Right renal pelvis (tissue), 4 donors: ENCODE measurements around the gene SLC36A1. TPM values are rescaled to one million over a fixed set of nuclear protein-coding genes. Genes with fewer than 3 reads are reported as not detected.

Source experiments
- DNase-seq, 4 donors: peaks; one replicate each; pipeline ENCODE4 v3.0.0-alpha.2; 2013; ENCODE audit warnings: low read depth in 4 of 4, low spot score in 3 of 4, missing footprints in 1 of 4
- polyA plus RNA-seq, 4 donors: library from polyadenylated mRNA; unstranded; fragments of 120-200 nt; gene quantifications; one replicate each; pipeline ENCODE4 v1.2.1, GENCODE V29; 2013; ENCODE audit not compliant: insufficient read length in 4 of 4

SLC36A1 gene
- polyA plus RNA-seq, 4 donors: 6.8 to 8.9 (median 7.8) TPM

GRCh38 chr5:151450605-151451004 lies 3.2 kb downstream of the SLC36A1 start:
- DNase-seq: no peak

- no peak for DNase-seq
Observed at GRCh38 chr5:151451626-151452520, 4.5 kb downstream of the SLC36A1 start.

DNA sequence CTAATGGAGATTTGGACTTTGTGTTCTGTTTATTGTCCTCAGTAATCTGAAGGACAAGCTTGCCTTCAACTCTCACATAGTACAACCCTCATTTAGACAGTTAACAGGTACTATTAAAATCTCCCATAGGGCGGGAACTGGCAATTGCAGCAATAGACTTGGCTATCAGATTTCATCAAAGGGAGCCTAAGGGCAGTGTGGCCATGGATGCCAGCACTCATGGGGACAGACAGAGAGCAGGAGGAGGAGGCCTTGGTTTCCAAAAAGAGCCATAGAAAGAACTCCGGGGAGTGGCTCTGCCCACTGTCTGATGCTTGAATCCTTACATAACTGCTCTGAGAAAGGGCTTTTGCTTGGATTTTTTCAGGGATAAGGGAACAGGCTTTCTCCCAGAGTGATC lies 6.8 kb downstream of the SLC36A1 start:
- no peak for DNase-seq

DNA sequence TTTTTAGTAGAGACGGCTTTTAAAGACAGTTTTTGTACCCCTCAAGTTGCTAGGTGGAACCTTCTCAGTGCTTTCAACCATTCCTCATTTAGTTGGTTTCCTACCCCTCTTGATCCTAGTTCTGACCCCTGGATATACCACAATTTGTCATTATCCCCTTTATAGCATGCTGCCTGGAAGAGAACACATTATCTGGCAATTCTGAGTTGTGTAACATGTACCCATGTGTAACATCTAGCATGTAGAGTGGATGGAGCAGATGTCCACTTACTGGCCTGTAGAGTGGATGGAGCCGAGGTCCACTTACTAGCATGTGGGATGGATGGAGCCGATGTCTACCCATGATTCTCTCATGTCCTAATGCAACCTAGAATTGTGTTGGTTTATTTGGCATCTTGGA lies 7.5 kb downstream of the SLC36A1 start:
- DNase-seq: no peak

GRCh38 chr5:151456321-151456940 lies 9.0 kb downstream of the SLC36A1 start:
- no peak for DNase-seq

- DNase-seq: no peak
Observed at GRCh38 chr5:151458314-151458713, 10.9 kb downstream of the SLC36A1 start.

DNA sequence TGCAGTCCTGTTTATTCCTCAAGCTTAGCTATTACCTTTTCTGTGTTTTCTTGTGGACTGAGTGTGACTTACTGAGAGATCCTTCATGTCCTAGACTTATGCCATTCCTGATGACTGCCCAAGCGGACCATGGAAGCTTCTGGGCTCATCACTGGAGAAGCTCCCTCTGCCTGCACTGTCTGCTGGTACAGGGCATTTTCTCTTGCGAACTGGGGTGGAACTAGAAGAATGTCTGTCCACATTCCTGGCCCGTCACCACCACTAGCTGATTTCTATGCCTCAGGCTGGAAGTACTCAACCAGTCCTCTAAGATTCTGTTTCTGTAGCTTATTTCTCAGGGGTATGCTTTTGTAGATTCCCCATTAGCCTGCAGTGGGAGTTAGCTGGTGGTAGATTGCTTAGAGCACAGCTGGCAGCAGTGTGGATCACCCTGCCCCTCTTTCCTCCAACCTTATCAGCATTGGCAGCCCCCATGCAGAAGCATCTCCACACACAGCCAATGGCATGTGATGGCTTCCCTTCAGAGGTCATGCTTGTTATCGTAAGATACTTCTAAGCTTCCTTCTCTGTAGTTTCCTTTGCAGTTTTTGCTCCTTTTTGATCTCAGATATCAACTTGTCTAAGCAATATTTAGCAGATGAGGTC lies 12.4 kb downstream of the SLC36A1 start:
- no peak for DNase-seq

- DNase-seq: no peak
Observed at GRCh38 chr5:151461312-151461711, 13.9 kb downstream of the SLC36A1 start.

DNA sequence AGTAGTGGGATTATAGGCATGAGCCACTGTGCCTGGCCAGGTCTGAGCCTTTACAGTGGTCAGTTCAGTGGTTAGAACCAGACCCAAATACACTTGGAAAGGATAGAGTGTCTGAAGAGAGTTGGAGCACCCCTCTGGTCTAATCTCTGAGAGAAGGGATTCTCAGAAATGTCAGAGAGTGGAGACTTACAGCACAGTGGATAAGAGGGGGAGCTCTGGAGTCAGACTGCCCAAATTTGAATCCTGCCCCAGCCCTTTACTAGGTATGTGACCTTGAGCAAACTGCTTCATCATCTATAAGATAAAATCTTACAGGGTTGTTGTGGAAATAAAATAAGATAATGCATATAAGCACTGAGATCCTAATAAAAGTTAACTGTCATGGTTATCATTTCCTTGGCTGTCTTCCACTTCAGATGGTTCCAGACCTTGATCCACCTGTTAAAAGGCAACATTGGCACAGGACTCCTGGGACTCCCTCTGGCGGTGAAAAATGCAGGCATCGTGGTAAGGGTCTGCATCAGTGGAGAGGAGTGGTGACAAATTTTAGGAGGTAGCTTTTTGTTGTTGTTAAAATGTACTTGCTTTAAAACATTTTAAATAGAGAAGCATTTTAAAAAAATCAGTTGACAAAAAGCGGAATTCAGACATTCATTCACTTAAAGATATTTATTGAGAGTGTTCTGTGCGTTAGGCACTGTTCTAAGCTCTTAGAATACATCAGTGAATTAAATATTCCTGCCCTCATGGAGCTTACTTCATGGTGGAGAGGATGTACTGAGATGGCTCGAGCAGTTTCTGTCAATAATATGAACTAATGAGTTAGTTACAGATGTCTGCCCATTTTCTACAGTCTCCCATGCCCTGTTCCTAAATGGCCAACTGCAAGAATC lies 16.0 kb downstream of the SLC36A1 start:
- DNase-seq: no peak

DNA sequence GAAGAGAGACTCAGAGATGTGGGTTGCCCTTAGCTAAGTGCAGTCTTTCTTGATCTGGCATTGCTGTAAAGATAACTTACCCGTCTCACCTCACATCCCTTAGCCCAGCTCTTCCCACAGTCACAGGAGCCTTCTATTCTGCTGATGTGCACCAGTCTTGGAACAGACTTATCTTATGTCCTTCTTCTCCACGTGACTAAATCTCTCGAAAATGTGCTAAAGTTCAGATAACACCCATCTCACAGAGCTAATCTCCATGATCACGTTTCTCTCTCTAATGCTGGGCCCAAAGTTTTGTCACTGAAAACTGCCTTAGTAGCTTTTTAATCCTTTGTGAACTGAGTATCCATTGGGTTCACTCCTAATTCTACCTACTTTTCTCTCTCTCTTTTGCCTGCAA lies 16.7 kb downstream of the SLC36A1 start:
- no peak for DNase-seq

DNA sequence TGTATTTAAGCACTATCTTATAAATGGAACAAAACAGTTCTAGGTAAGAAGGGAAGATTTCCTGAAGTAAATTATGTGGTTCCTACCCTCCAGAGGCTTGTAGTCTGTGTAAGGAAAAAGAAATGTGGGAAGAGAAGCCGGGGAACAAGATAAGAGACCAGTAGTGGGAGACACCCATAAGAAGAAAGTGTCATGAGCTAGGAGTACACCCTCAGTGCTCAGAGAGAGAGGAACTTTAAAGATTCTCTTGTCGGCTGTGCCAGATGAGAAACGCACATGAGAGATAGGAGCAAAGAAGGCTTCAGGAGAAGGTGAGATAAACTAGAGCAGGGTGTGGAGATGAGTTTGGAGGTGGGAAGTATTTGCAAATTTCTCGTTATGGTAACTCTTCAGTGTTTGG lies 18.1 kb downstream of the SLC36A1 start:
- no peak for DNase-seq

GRCh38 chr5:151467576-151467975 lies 20.2 kb downstream of the SLC36A1 start:
- DNase-seq: no peak

DNA sequence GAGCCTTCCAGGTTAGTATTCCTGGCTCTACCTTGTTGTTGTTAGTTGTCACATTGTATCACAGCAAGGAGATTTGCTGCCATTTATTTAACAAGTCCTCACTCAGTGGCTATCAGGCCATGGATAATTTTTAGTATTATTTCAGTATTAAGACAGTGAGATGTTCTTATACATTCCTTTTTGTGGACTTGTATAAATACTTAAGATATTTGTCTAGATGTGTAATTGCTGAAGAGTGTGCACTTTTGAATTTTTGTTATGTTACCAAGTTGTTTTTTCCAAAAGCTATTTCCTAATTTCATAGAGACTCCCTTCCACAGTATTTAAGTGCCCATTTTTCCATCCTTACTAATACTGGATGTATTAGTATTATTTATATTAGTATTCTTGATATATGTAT lies 22.0 kb downstream of the SLC36A1 start:
- no peak for DNase-seq

DNA sequence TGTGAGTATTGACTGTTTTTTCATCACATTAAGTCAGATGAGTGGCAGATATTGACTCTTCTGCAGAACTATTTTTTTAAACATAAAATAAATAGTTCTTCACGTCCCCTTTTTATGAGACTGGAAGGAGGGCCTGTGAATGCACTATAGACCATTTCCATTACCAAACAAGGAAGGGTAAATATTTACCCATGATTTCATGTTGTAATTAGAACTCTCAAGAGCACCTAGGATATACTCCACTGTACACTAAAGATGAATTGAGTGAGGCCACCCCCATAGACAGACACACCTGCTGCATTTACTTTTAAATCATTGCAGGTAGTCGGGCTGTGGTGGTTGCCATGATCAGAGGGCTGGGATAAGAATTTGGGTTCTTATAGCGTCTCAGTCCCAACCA lies 22.6 kb downstream of the SLC36A1 start:
- DNase-seq: no peak

DNA sequence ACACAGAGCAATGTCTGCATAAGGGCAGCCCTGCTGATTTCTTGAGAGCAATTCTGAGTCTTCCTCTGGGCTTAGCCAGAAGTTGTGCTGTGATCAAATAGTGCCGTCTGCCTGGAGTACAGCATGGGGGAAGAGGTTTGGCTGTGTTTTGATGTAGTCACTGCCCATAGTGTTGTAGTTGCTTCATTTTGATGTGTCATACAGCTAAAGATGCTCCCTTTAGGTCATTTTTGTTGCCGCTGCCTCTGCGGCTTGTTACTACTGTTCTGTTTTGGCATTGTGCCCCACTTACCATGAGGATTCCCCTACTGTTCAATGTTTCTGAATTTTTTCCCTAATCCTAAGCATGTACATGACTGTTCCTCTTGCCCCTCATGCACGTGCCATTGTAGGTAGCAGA lies 23.0 kb downstream of the SLC36A1 start:
- DNase-seq: no peak

DNA sequence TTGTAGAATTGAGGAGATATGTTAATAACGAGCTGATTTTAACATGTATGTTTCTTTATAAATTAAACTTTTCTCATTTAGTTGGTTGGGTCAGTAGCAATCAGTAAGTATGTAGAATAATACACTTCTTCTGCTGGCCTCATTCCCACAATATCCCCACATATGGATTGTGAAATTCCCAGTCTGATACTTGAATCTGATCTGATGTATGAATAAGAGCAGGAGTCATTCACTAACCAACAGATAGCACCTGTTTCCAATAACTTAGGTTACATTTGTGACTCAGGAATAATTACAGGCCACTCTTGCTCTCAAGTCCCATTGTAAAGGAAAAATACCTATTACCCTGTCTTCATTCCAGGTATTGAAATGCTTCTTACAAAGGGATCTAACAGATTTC lies 23.9 kb downstream of the SLC36A1 start:
- DNase-seq: no peak

DNA sequence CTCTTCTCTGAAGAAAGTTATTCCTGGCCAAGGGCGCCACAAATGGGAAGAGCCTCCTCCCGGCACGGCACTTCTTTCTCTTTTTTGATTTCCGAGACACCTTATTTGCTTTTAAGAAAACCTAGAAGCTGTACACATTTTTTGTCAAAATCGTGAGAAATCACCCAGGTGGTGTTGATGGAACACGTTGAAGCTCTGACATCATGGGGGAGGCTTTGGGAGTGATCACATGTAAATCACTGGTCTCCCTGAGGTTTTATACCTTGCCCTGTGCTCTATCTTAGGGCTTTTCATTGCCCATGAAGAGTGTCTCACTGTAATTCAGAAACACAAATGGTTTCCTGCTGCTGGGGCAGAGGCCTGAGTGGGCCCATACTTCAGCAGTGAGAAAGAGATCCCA lies 27.4 kb downstream of the SLC36A1 start:
- DNase-seq: no peak

- DNase-seq: no peak
Observed at GRCh38 chr5:151475388-151475787, 28.0 kb downstream of the SLC36A1 start.

DNA sequence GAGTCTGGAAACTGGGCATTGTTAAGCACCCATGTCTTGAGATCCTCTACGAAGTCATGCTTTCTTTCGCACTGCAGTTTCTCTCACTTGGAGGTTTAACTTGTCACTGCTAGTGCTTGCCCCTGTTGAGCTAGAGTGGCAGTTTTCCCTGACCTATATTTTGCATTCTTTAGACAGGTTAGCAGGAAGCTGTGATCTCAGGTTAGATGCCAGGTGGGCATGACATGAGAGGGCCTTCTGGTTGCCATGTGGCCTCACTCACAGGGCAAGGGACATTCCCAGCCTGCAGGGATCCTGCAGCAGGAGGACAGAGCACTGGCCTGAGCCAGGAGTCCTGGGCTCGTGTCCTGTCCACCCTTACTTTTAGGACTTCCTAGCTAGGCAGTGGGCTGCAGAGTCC lies 28.6 kb downstream of the SLC36A1 start:
- no peak for DNase-seq

DNA sequence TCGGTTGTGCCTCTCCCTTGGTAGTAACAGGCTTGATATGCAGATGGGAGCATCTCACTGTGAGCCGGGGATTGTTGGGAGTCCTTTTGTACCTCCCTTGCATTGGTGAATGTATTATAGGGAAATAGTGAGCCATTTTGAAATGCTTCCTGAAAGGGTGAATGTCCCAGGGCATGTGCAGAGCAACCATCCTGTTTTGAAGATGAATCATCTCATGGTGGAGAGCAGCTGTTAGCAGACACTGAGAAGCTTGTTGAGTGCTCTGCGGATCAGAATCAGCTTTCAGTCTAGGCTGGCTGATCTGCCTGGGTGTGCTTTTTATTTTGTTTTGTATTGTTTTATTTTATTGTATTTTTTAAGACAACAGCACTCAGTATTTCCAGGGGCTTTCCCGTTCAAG lies 29.7 kb downstream of the SLC36A1 start:
- no peak for DNase-seq
